GM12878 (cell line): Measurements from ENCODE around the gene CC2D1B. TPM values are rescaled to one million over a fixed set of nuclear protein-coding genes. Genes with fewer than 3 reads are reported as not detected.

Experiments used
- ATAC-seq: fragments of 200-7000 bp; cut with Tn5 transposase; 3 replicates; pipeline ENCODE4 v1.9.1; 2020; ENCODE audit warnings: mild to moderate bottlenecking, moderate library complexity
- BruUV-seq: library from RNA; stranded (reverse); fragments of 400-500 nt; replicated peaks from 2 replicates; lab custom pipeline; 2021; lab: Mats Ljungman, UMichigan
- CTCF ChIA-PET: fragments of 300-600 bp; sonication (Branson Sonifier 250); formaldehyde crosslinking; extraction: SDS; loops from one replicate; lab custom pipeline; 2021; ENCODE audit warnings: inconsistent platforms; lab: Yijun Ruan, JAX
- POLR2A ChIA-PET: fragments of 350-600 bp; formaldehyde crosslinking; extraction: SDS; loops from one replicate; lab custom pipeline; 2021; ENCODE audit warnings: inconsistent platforms; lab: Charles Lee
- RAD21 ChIA-PET: fragments of 300-600 bp; sonication (Branson Sonifier 250); formaldehyde crosslinking; loops from one replicate; lab custom pipeline; 2023; ENCODE audit warnings: antibody characterized with exemption; ENCODE audit not compliant: unreplicated experiment; lab: Charles Lee
- SMC1A ChIA-PET: fragments of 300-600 bp; sonication (Branson Sonifier 250); formaldehyde crosslinking; loops from one replicate; lab custom pipeline; 2023; ENCODE audit not compliant: unreplicated experiment, uncharacterized antibody; lab: Charles Lee
- DNase-seq: peaks from one replicate; pipeline ENCODE4 v3.0.0-alpha.2; 2011; ENCODE audit warnings: low read depth, low spot score
- FAIRE-seq: peaks from 3 replicates; lab custom pipeline; 2011; peaks lifted over from hg19 to GRCh38; lab: Jason Lieb, UNC
- H2AFZ ChIP-seq: 2 replicates; pipeline ENCODE4 v1.6.0; 2011; ENCODE audit warnings: low read depth, low read length, control low read depth; ENCODE audit not compliant: control insufficient read depth
- H3K27ac ChIP-seq: 2 replicates; pipeline ENCODE4 v1.5.1; 2011; ENCODE audit warnings: control low read depth; ENCODE audit not compliant: control insufficient read depth, insufficient read depth
- H3K27me3 ChIP-seq, 2 experiments: replicated peaks in 1 of 2; 2 replicates each; pipeline versions ENCODE4 v1.6.0 to v1.6.1; 2011; ENCODE audit warnings: low read length in 1 of 2; ENCODE audit not compliant: control insufficient read depth in 2 of 2, insufficient read depth in 2 of 2
- H3K36me3 ChIP-seq, 2 experiments: 2 replicates each; pipeline ENCODE4 v1.5.1; 2011; ENCODE audit warnings: low read length in 1 of 2; ENCODE audit not compliant: control insufficient read depth in 2 of 2, insufficient read depth in 2 of 2
- H3K4me1 ChIP-seq: 2 replicates; pipeline ENCODE4 v1.6.1; 2011; ENCODE audit warnings: mild to moderate bottlenecking, low read length, moderate library complexity, mixed read lengths; ENCODE audit not compliant: control insufficient read depth, insufficient read depth
- H3K4me2 ChIP-seq: 2 replicates; pipeline ENCODE4 v1.6.0; 2011; ENCODE audit warnings: control low read depth; ENCODE audit not compliant: control insufficient read depth, insufficient read depth
- H3K4me3 ChIP-seq: fragments of 200-600 bp; sonication (generic); 2 replicates; pipeline ENCODE4 v1.5.1; 2016
- H3K79me2 ChIP-seq: 2 replicates; pipeline ENCODE4 v1.6.0; 2011; ENCODE audit warnings: low read length; ENCODE audit not compliant: control insufficient read depth, insufficient read depth
- H3K9ac ChIP-seq: 2 replicates; pipeline ENCODE4 v1.8.0; 2011; ENCODE audit warnings: low read length, control low read depth, mixed read lengths; ENCODE audit not compliant: control insufficient read depth, insufficient read depth
- H3K9me3 ChIP-seq: replicated peaks from 3 replicates; pipeline ENCODE4 v1.5.1; 2011; ENCODE audit warnings: mild to moderate bottlenecking, low read length; ENCODE audit not compliant: control insufficient read depth, insufficient read depth
- H4K20me1 ChIP-seq: 2 replicates; pipeline ENCODE4 v1.6.0; 2011; ENCODE audit not compliant: control insufficient read depth, insufficient read depth
- POLR2AphosphoS5 ChIP-seq: IDR thresholded peaks from 2 replicates; pipeline ENCODE4 v1.6.1; 2011; ENCODE audit warnings: mild to moderate bottlenecking, low read length, inconsistent platforms
- RB1 ChIP-seq: fragments of 450-650 bp; formaldehyde crosslinking; IDR thresholded peaks from 2 replicates; pipeline ENCODE4 v1.6.1; 2017; ENCODE audit warnings: mild to moderate bottlenecking, borderline replicate concordance
- TBL1XR1 ChIP-seq: IDR thresholded peaks from 2 replicates; pipeline ENCODE4 v1.6.1; 2012; ENCODE audit warnings: low read depth, low read length, improper control_type of control experiment
- in situ Hi-C: fragments of 300-500 bp; cut with MboI; formaldehyde crosslinking; loops from 9 replicates; pipeline ENCODE4 v1.14.3; 2018; ENCODE audit warnings: mixed read lengths
- intact Hi-C: fragments of 100-400 bp; cut with micrococcal nuclease; formaldehyde crosslinking; loops from one replicate; pipeline ENCODE4 v1.14.2; 2022; ENCODE audit not compliant: unreplicated experiment
- polyA plus RNA-seq, 11 experiments: library from polyadenylated mRNA; depleted of rRNA in 4 of 11; unstranded in 6 of 11; stranded (reverse) in 5 of 11; fragments of >200 nt; fragmentation: Nextera tagmentation in 4 of 11; fragmentation: Illumina TruSeq in 1 of 11; extraction: Ambion mirVana in 4 of 11; extraction: Trizol in 1 of 11; gene quantifications; 1 replicate in 1 of 11; 2 replicates in 10 of 11; pipeline versions ENCODE4 v1.2.1 to v1.2.3, GENCODE V29; 2011 to 2016; ENCODE audit warnings: inconsistent platforms in 2 of 11, missing spikeins in 2 of 11, low read depth in 1 of 11
- total RNA-seq, 4 experiments: library from RNA; depleted of rRNA in 3 of 4; stranded (reverse); fragments of >200 nt in 3 of 4; fragmentation: Illumina TruSeq in 1 of 4; extraction: Trizol in 1 of 4; gene quantifications; 2 replicates each; pipeline versions ENCODE4 v1.2.1 to v1.2.3, GENCODE V29; 2013 to 2021
- TF ChIP-seq, protein P1 (sequence below): IDR thresholded peaks from 2 replicates; pipeline ENCODE4 v1.6.1; 2012; ENCODE audit warnings: mild to moderate bottlenecking, low read depth, low read length

CC2D1B gene
- total and polyA plus RNA-seq, 10 of the 15 experiments (the other 5 are each of a cell fraction or from before 2014, with no cell fraction given), result 0.90 to 29.4 (median 14.5) TPM

DNA sequence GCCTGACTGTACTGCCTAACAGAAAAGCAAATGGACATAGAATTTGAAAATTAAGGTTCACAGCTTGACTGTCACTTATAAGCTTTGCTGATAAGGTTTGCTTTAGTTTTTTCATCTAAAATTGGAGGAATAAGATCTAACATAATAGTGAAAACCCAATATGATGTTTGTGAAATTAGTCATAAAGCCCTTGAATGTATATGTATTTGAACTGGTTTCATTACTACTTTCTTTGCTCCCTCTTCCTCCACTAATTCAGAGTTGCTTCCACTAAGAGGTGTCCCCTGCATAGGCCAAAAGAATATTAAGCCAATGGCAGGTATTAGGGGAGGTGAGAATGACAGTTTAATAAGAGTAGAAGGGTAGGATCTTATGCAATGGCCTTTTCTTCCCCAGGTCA lies 48.9 kb upstream of the CC2D1B start:
- ATAC-seq, result no peak
- no peak overlapping the region for H3K9ac ChIP-seq
- TF ChIP-seq TBL1XR1 (no peak), POLR2AphosphoS5 (no peak), RB1 (no peak)
- TF ChIP-seq, protein P1, sequence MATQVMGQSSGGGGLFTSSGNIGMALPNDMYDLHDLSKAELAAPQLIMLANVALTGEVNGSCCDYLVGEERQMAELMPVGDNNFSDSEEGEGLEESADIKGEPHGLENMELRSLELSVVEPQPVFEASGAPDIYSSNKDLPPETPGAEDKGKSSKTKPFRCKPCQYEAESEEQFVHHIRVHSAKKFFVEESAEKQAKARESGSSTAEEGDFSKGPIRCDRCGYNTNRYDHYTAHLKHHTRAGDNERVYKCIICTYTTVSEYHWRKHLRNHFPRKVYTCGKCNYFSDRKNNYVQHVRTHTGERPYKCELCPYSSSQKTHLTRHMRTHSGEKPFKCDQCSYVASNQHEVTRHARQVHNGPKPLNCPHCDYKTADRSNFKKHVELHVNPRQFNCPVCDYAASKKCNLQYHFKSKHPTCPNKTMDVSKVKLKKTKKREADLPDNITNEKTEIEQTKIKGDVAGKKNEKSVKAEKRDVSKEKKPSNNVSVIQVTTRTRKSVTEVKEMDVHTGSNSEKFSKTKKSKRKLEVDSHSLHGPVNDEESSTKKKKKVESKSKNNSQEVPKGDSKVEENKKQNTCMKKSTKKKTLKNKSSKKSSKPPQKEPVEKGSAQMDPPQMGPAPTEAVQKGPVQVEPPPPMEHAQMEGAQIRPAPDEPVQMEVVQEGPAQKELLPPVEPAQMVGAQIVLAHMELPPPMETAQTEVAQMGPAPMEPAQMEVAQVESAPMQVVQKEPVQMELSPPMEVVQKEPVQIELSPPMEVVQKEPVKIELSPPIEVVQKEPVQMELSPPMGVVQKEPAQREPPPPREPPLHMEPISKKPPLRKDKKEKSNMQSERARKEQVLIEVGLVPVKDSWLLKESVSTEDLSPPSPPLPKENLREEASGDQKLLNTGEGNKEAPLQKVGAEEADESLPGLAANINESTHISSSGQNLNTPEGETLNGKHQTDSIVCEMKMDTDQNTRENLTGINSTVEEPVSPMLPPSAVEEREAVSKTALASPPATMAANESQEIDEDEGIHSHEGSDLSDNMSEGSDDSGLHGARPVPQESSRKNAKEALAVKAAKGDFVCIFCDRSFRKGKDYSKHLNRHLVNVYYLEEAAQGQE, result no peak
- TF ChIP-seq, all 136 proteins: peak for 0
- RAD21 ChIA-PET, result no interaction called here
- intact Hi-C loops, result no loop called here
- in situ Hi-C loops, result no loop called here
- FAIRE-seq (no peak), DNase-seq (no peak)
- POLR2A ChIA-PET, result interaction anchor here (0.7 kb wide), 1 partner anchor 271 kb away, joined by 8 read pairs; no protein-coding TSS in a partner anchor
- Histone ChIP-seq H3K36me3 (peaks cover 6 to 46% of the 10 kb centered on the region in 2 experiments), H3K27me3 (no peaks in the 10 kb centered on the region), H3K79me2 (no peaks in the 10 kb centered on the region), H2AFZ (no peak overlapping the region), H3K9me3 (no peaks in the 10 kb centered on the region), H4K20me1 (no peaks in the 10 kb centered on the region), H3K4me1 (no peaks in the 10 kb centered on the region), H3K27ac (no peak overlapping the region), H3K4me3 (no peak overlapping the region), H3K4me2 (no peak overlapping the region)
- no TSS peak for BruUV-seq
- SMC1A ChIA-PET, result interaction anchor here (0.6 kb wide), 1 partner anchor 300 kb away, joined by 3 read pairs; no protein-coding TSS in a partner anchor
- CTCF ChIA-PET, result interaction anchor here (1.8 kb wide), 1 partner anchor 10 kb away, joined by 8 read pairs; the partner anchor contains the start of genes ORC1 and PRPF38A
